Thymus (tissue), 11 donors: ENCODE measurements around the gene TWF2. TPM values are rescaled to one million over a fixed set of nuclear protein-coding genes. Genes with fewer than 3 reads are reported as not detected.
A peak's percentile ranks its signal among the peaks of the same experiment; 100 is the strongest.

Experiments
- DNase-seq, 9 donors: peaks; one replicate each; pipeline ENCODE4 v3.0.0-alpha.2; 2013; ENCODE audit warnings: low spot score in 9 of 9, low read depth in 6 of 9, missing footprints in 1 of 9
- H3K27ac ChIP-seq, 2 donors: one replicate each; pipeline ENCODE4 v1.5.1; 2013; ENCODE audit warnings: control low read depth in 1 of 2, low read depth in 1 of 2, low read length in 1 of 2, mild to moderate bottlenecking in 1 of 2, moderate library complexity in 1 of 2
- H3K27me3 ChIP-seq, 2 donors: one replicate each; pipeline ENCODE4 v1.5.1; 2013; ENCODE audit warnings: low read length in 1 of 2; ENCODE audit not compliant: control insufficient read depth in 2 of 2, insufficient read depth in 1 of 2
- H3K36me3 ChIP-seq, 2 donors: one replicate each; pipeline ENCODE4 v1.5.1; 2013; ENCODE audit warnings: low read length in 1 of 2, mild to moderate bottlenecking in 1 of 2, moderate library complexity in 1 of 2; ENCODE audit not compliant: control insufficient read depth in 2 of 2, insufficient read depth in 2 of 2
- H3K4me1 ChIP-seq, 2 donors: one replicate each; pipeline ENCODE4 v1.5.1; 2013; ENCODE audit warnings: low read length in 2 of 2; ENCODE audit not compliant: control insufficient read depth in 2 of 2, insufficient read depth in 2 of 2
- H3K4me3 ChIP-seq, 2 donors: one replicate each; pipeline ENCODE4 v1.5.1; 2013; ENCODE audit warnings: low read length in 2 of 2, control low read depth in 1 of 2, mild to moderate bottlenecking in 1 of 2
- H3K9me3 ChIP-seq, 2 donors: one replicate each; pipeline ENCODE4 v1.5.1; 2013; ENCODE audit warnings: low read length in 1 of 2, mild to moderate bottlenecking in 1 of 2; ENCODE audit not compliant: control insufficient read depth in 2 of 2, insufficient read depth in 1 of 2
- WGBS: extraction: QIAGEN DNeasy Blood & Tissue Kit; methylation state at CpG from one replicate; pipeline ENCODE4 v1.1.7; 2013; 5-methylcytosine and 5-hydroxymethylcytosine counted together
- polyA plus RNA-seq: library from polyadenylated mRNA; stranded (reverse); fragments of 200-250 nt; gene quantifications from one replicate; pipeline ENCODE4 v1.2.3, GENCODE V29; 2013
- total RNA-seq: library from RNA; stranded (reverse); fragments of 120-200 nt; gene quantifications from one replicate; pipeline ENCODE4 v1.2.4, GENCODE V29; 2013
- donor health status: healthy.

Gene TWF2
- total and polyA plus RNA-seq, 2 donors = 60.5 to 62.6 TPM

- peaks cover 0 to 12% of the 10 kb centered on the region in 2 donors for H3K9me3 ChIP-seq
- H3K4me1 ChIP-seq = peaks cover 41 to 67% of the 10 kb centered on the region in 2 donors
- no peak overlapping the region for H3K4me3 ChIP-seq
- no peak for DNase-seq
- peak overlapping the region in 1 of 2 donors; percentile 46 for H3K27ac ChIP-seq
- H3K27me3 ChIP-seq = no peaks in the 10 kb centered on the region
- H3K36me3 ChIP-seq = peaks cover 38 to 54% of the 10 kb centered on the region in 2 donors
- 70% methylated on average over 3 of the region's 3 CpGs for WGBS
Measured at GRCh38 chr3:52218026-52218425, 20.9 kb downstream of the TWF2 start.

GRCh38 chr3:52217409-52217805, 21.6 kb downstream of the TWF2 start:
- peaks cover 36 to 61% of the 10 kb centered on the region in 2 donors for H3K4me1 ChIP-seq
- H3K36me3 ChIP-seq = peaks cover 40 to 54% of the 10 kb centered on the region in 2 donors

GRCh38 chr3:52216585-52217408, 22.2 kb downstream of the TWF2 start:
- no peaks in the 10 kb centered on the region for H3K27me3 ChIP-seq
- peaks cover 0 to 4% of the 10 kb centered on the region in 2 donors for H3K9me3 ChIP-seq
- peaks cover 30 to 55% of the 10 kb centered on the region in 2 donors for H3K4me1 ChIP-seq
- no peak overlapping the region for H3K4me3 ChIP-seq
- WGBS = 39% methylated on average over 13 of the region's 13 CpGs
- peak in 1 of 9 donors; percentile 66 for DNase-seq
- peak overlapping the region; percentile 57 to 67 for H3K27ac ChIP-seq
- peaks cover 44 to 56% of the 10 kb centered on the region in 2 donors for H3K36me3 ChIP-seq

More at GRCh38 chr3:52217409-52217805, 21.6 kb downstream of the TWF2 start:
- Histone ChIP-seq H3K27ac (peak overlapping the region; percentile 57 to 67), H3K27me3 (no peaks in the 10 kb centered on the region), H3K4me3 (no peak overlapping the region), H3K9me3 (peaks cover 0 to 10% of the 10 kb centered on the region in 2 donors)
- DNase-seq = no peak
- 43% methylated on average over 10 of the region's 10 CpGs for WGBS

GRCh38 chr3:52215351-52215750, 23.6 kb downstream of the TWF2 start:
- Histone ChIP-seq H3K27ac (no peak overlapping the region), H3K36me3 (peaks cover 54 to 58% of the 10 kb centered on the region in 2 donors), H3K4me1 (peaks cover 22 to 40% of the 10 kb centered on the region in 2 donors), H3K9me3 (no peaks in the 10 kb centered on the region), H3K27me3 (no peaks in the 10 kb centered on the region), H3K4me3 (no peak overlapping the region)
- 96% methylated on average over 7 of the region's 7 CpGs for WGBS
- DNase-seq = no peak

GRCh38 chr3:52213901-52214300, 25.1 kb downstream of the TWF2 start:
- Histone ChIP-seq H3K4me1 (peaks cover 22 to 27% of the 10 kb centered on the region in 2 donors), H3K27me3 (no peaks in the 10 kb centered on the region)

GRCh38 chr3:52213005-52213404, 26.0 kb downstream of the TWF2 start:
- Histone ChIP-seq H3K27me3 (no peaks in the 10 kb centered on the region), H3K36me3 (peaks cover 72 to 75% of the 10 kb centered on the region in 2 donors), H3K27ac (no peak overlapping the region), H3K4me1 (peaks cover 15 to 18% of the 10 kb centered on the region in 2 donors), H3K9me3 (no peaks in the 10 kb centered on the region), H3K4me3 (no peak overlapping the region)
- WGBS = 97% methylated on average over 8 of the region's 8 CpGs
- no peak for DNase-seq

More at GRCh38 chr3:52213901-52214300, 25.1 kb downstream of the TWF2 start:
- DNase-seq = no peak
- no peaks in the 10 kb centered on the region for H3K9me3 ChIP-seq
- H3K4me3 ChIP-seq = no peak overlapping the region
- peaks cover 63 to 67% of the 10 kb centered on the region in 2 donors for H3K36me3 ChIP-seq
- no peak overlapping the region for H3K27ac ChIP-seq

GRCh38 chr3:52211268-52211891, 27.6 kb downstream of the TWF2 start:
- Histone ChIP-seq H3K9me3 (no peaks in the 10 kb centered on the region), H3K4me1 (peaks cover under 1 to 2% of the 10 kb centered on the region in 2 donors), H3K36me3 (peaks cover 84 to 88% of the 10 kb centered on the region in 2 donors), H3K27me3 (no peaks in the 10 kb centered on the region), H3K4me3 (no peak overlapping the region), H3K27ac (no peak overlapping the region)
- 99% methylated on average over 18 of the region's 18 CpGs for WGBS
- no peak for DNase-seq

- H3K4me3 ChIP-seq = no peak overlapping the region
- WGBS = 97% methylated on average over 6 of the region's 6 CpGs
- no peak for DNase-seq
- no peaks in the 10 kb centered on the region for H3K9me3 ChIP-seq
- no peaks in the 10 kb centered on the region for H3K27me3 ChIP-seq
- H3K4me1 ChIP-seq = no peaks in the 10 kb centered on the region
- H3K27ac ChIP-seq = no peak overlapping the region
- peaks cover 90 to 95% of the 10 kb centered on the region in 2 donors for H3K36me3 ChIP-seq
Measured at GRCh38 chr3:52210550-52211046, 28.4 kb downstream of the TWF2 start.

GRCh38 chr3:52210037-52210436, 28.9 kb downstream of the TWF2 start:
- Histone ChIP-seq H3K27me3 (no peaks in the 10 kb centered on the region), H3K27ac (no peak overlapping the region), H3K4me1 (no peaks in the 10 kb centered on the region), H3K36me3 (peaks cover 90 to 95% of the 10 kb centered on the region in 2 donors), H3K9me3 (no peaks in the 10 kb centered on the region), H3K4me3 (no peak overlapping the region)
- no peak for DNase-seq
